Esophagus mucosa (tissue), 1 donor: ENCODE data around the gene PAGR1. TPM values are rescaled to one million over a fixed set of nuclear protein-coding genes. Genes with fewer than 3 reads are reported as not detected.

Experiments used
- ATAC-seq: fragments of 200-7000 bp; cut with Tn5 transposase; one replicate; pipeline ENCODE4 v1.9.1; 2020
- total RNA-seq: library from RNA; stranded (reverse); gene quantifications from one replicate; pipeline ENCODE4 v1.2.4, GENCODE V29; 2023
- donor health status: DM: yes; HTN: yes; CAD: no.

PAGR1 gene
- total RNA-seq, 1 donor from 2014 or later: 13.4 TPM

- ATAC-seq: no peak
Observed at GRCh38 chr16:29837841-29838240, 21.9 kb downstream of the PAGR1 start.

GRCh38 chr16:29839822-29840221 lies 23.9 kb downstream of the PAGR1 start:
- no peak for ATAC-seq

- no peak for ATAC-seq
Observed at GRCh38 chr16:29840240-29840639, 24.3 kb downstream of the PAGR1 start.

GRCh38 chr16:29841631-29842030 lies 25.7 kb downstream of the PAGR1 start:
- peak; percentile 26 for ATAC-seq

GRCh38 chr16:29842732-29843346 lies 26.9 kb downstream of the PAGR1 start:
- ATAC-seq: no peak

- ATAC-seq: no peak
Observed at GRCh38 chr16:29843931-29844330, 28.0 kb downstream of the PAGR1 start.

GRCh38 chr16:29844575-29845331 lies 28.8 kb downstream of the PAGR1 start:
- ATAC-seq: no peak

- no peak for ATAC-seq
Observed at GRCh38 chr16:29845656-29846055, 29.7 kb downstream of the PAGR1 start.

GRCh38 chr16:29848420-29849297 lies 32.7 kb downstream of the PAGR1 start:
- peak; percentile 75 for ATAC-seq

GRCh38 chr16:29849505-29849904 lies 33.6 kb downstream of the PAGR1 start:
- ATAC-seq: no peak

GRCh38 chr16:29850998-29851397 lies 35.0 kb downstream of the PAGR1 start:
- no peak for ATAC-seq

- ATAC-seq: no peak
Observed at GRCh38 chr16:29852654-29853053, 36.7 kb downstream of the PAGR1 start.

- ATAC-seq: no peak
Observed at GRCh38 chr16:29854520-29855100, 38.7 kb downstream of the PAGR1 start.

GRCh38 chr16:29857133-29857760 lies 41.3 kb downstream of the PAGR1 start:
- ATAC-seq: no peak

GRCh38 chr16:29858149-29858849 lies 42.3 kb downstream of the PAGR1 start:
- ATAC-seq: no peak

GRCh38 chr16:29858974-29859373 lies 43.0 kb downstream of the PAGR1 start:
- no peak for ATAC-seq

- ATAC-seq: no peak
Observed at GRCh38 chr16:29860218-29860617, 44.3 kb downstream of the PAGR1 start.

- no peak for ATAC-seq
Observed at GRCh38 chr16:29862383-29862883, 46.5 kb downstream of the PAGR1 start.

GRCh38 chr16:29862884-29863668 lies 47.1 kb downstream of the PAGR1 start, which contains the start of gene CDIPT:
Gene CDIPT (minus strand): TSS chr16:29863226. CDS start chr16:29862857, 369 bp downstream.
- ATAC-seq: peak; percentile 96

GRCh38 chr16:29863669-29863984 lies 47.7 kb downstream of the PAGR1 start:
- ATAC-seq: no peak

GRCh38 chr16:29864205-29864604 lies 48.3 kb downstream of the PAGR1 start:
- no peak for ATAC-seq
